Effector memory CD4-positive, alpha-beta T cell (primary cell): ENCODE measurements around the gene SLC13A5.
A peak's percentile ranks its signal among the peaks of the same experiment; 100 is the strongest.

Experiments
- DNase-seq, 3 donors: peaks; one replicate each; pipeline ENCODE4 v3.0.0-alpha.2; 2020
- H3K27ac ChIP-seq: 2 replicates; pipeline ENCODE4 v1.7.0; 2013; ENCODE audit warnings: mild to moderate bottlenecking, low read length, moderate library complexity; ENCODE audit not compliant: insufficient read depth, poor library complexity, severe bottlenecking
- H3K27me3 ChIP-seq: replicated peaks from 2 replicates; pipeline ENCODE4 v1.7.0; 2013; ENCODE audit warnings: mild to moderate bottlenecking, low read length; ENCODE audit not compliant: insufficient read depth, control insufficient read depth, poor library complexity, severe bottlenecking
- H3K36me3 ChIP-seq: 2 replicates; pipeline ENCODE4 v1.7.0; 2013; ENCODE audit warnings: mild to moderate bottlenecking, low read length, moderate library complexity; ENCODE audit not compliant: control insufficient read depth, insufficient read depth
- H3K4me1 ChIP-seq: 2 replicates; pipeline ENCODE4 v1.7.0; 2013; ENCODE audit warnings: low read length, mild to moderate bottlenecking; ENCODE audit not compliant: control insufficient read depth, insufficient read depth, poor library complexity, severe bottlenecking
- H3K4me3 ChIP-seq: 2 replicates; pipeline ENCODE4 v1.7.0; 2013; ENCODE audit warnings: low read length, low read depth, mild to moderate bottlenecking; ENCODE audit not compliant: insufficient read depth, poor library complexity, severe bottlenecking
- H3K9me3 ChIP-seq: 2 replicates; pipeline ENCODE4 v1.7.0; 2013; ENCODE audit warnings: mild to moderate bottlenecking, low read length, moderate library complexity; ENCODE audit not compliant: control insufficient read depth
- total RNA-seq, 3 donors: gene quantifications; one replicate each; lab custom pipeline; 2026; lab: John Stamatoyannopoulos, UW

The SLC13A5 gene
- 0 reads per million in 3 donors for total RNA-seq

GRCh38 chr17:6713130-6713917 lies at the start of gene SLC13A5:
Gene SLC13A5 (minus strand): TSS chr17:6713369. CDS start chr17:6713333, 36 bp downstream.
- Histone ChIP-seq H3K27ac (no peak within 1 kb of the TSS), H3K4me1 (peaks cover 5% of the 10 kb centered on the region), H3K36me3 (no peaks in the 10 kb centered on the region), H3K4me3 (no peak within 1 kb of the TSS), H3K27me3 (no peaks in the 10 kb centered on the region), H3K9me3 (no peaks in the 10 kb centered on the region)
- no peak for DNase-seq

GRCh38 chr17:6761779-6762178 lies 48.6 kb upstream of the SLC13A5 start:
- no peak overlapping the region for H3K4me3 ChIP-seq
- no peaks in the 10 kb centered on the region for H3K27me3 ChIP-seq
- H3K4me1 ChIP-seq, result no peaks in the 10 kb centered on the region
- no peaks in the 10 kb centered on the region for H3K9me3 ChIP-seq
- peaks cover 77% of the 10 kb centered on the region for H3K36me3 ChIP-seq
- DNase-seq, result no peak
- no peak overlapping the region for H3K27ac ChIP-seq

DNA sequence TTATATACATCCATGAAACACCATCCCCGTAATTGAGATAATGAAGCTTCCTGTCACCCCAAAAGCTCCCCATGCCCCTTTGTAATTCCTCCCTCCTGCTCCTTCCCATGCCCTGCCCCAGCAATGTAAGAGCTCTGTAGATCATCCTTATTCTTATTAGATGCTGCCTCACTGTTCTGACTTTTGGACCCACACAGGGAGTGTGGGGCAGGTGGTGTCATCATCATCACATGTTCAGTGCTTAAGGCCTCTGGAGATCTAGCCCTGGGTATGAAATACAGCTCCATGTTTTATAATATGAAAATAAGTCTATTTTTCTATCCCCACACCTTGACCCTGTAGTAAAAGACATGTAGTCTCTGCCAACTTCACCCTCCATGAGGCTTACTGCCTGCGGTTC lies 44.6 kb upstream of the SLC13A5 start:
- Histone ChIP-seq H3K4me1 (peaks cover 12% of the 10 kb centered on the region), H3K4me3 (no peak overlapping the region)
- no peak for DNase-seq

DNA sequence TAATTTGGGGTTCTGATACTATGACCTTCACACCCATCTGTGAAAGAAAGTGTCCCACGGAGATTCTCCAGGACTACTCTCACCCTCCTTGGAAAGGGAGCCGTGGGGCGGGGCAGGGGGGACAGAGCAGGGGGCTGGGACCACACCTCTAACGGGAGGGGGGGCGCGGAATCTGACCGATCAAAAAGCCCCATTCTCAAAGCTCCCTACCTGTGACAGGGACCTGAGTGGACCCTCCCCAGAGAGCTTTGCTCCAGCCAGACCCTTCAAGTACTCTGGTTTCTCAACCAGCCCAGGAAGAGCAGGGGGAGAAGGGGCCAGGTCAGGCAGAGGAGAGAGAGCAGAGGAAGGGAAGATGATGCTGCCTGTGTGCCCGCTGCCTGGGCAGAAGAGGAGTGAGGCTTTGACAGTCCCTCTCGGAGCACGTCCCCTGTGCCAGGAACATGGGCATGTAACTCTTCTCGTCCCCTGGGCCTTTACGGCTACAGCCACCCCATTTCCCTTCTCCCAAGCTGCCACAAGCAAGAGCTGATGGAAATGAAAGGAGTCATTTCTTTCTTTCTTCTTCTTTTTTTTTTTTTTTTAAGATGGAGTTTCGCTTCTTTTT lies 43.4 kb upstream of the SLC13A5 start:
- H3K27ac ChIP-seq, result peak overlapping the region; percentile 33
- peaks cover 12% of the 10 kb centered on the region for H3K4me1 ChIP-seq
- DNase-seq, result no peak
- H3K27me3 ChIP-seq, result no peaks in the 10 kb centered on the region
- no peaks in the 10 kb centered on the region for H3K9me3 ChIP-seq
- H3K36me3 ChIP-seq, result peaks cover 28% of the 10 kb centered on the region
- H3K4me3 ChIP-seq, result peak overlapping the region; percentile 63

More for the DNA sequence above, 44.6 kb upstream of the SLC13A5 start:
- no peaks in the 10 kb centered on the region for H3K9me3 ChIP-seq
- no peaks in the 10 kb centered on the region for H3K27me3 ChIP-seq
- no peak overlapping the region for H3K27ac ChIP-seq
- H3K36me3 ChIP-seq, result peaks cover 40% of the 10 kb centered on the region

- H3K9me3 ChIP-seq, result no peaks in the 10 kb centered on the region
- H3K4me1 ChIP-seq, result peaks cover 12% of the 10 kb centered on the region
- H3K27ac ChIP-seq, result peak within 1 kb of the TSS; percentile 33
- H3K27me3 ChIP-seq, result no peaks in the 10 kb centered on the region
- DNase-seq, result peak; percentile 7 to 21 (median 17)
- peaks cover 22% of the 10 kb centered on the region for H3K36me3 ChIP-seq
- peak within 1 kb of the TSS; percentile 63 for H3K4me3 ChIP-seq
Observed at GRCh38 chr17:6755731-6756184, 42.6 kb upstream of the SLC13A5 start, which contains the start of gene XAF1. Gene XAF1 (plus strand): TSS chr17:6756046. CDS start chr17:6756079, 33 bp downstream.

DNA sequence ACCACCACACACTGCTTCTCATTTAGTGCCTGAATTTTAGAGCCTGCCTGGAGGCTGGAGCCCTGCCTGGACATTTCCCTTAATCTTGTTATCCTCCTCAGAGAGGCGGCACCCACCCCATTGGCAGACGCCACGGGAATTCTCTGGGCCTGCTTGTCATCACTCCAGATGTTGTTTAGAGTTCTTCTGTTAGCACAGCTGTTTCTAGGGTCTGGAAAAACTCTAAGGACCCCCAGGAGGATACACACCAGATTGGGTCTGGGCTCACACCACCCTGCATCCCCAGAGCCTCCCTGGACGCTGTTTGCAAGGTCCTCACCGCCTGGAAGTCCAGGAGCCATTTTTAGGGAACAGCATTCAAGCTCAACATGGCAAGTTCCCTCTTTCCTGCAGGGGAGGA lies 42.1 kb upstream of the SLC13A5 start:
- peak overlapping the region; percentile 63 for H3K4me3 ChIP-seq
- H3K27me3 ChIP-seq, result no peaks in the 10 kb centered on the region
- H3K4me1 ChIP-seq, result peaks cover 12% of the 10 kb centered on the region
- no peaks in the 10 kb centered on the region for H3K9me3 ChIP-seq
- peaks cover 18% of the 10 kb centered on the region for H3K36me3 ChIP-seq
- H3K27ac ChIP-seq, result peak overlapping the region; percentile 33
- DNase-seq, result no peak

DNA sequence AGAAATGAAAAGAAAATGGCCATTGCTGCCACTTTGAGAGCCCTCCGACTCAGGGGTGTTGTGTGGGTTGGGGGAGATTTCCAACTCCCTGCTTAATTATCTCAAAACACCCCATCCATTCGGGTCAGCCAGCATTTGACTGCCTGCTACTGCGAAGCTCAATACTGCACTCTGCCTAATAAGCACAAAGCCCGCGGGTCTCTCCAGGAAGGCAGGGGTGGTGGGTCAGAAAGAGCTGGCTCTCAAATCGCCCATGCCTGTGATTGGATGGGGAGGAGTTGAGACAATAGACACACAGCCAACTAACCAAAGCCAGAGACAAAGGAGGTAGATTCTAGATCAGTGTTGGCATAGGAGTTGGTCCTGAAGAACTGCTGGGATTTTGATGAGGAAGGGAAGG lies 40.4 kb upstream of the SLC13A5 start:
- Histone ChIP-seq H3K36me3 (peaks cover 3% of the 10 kb centered on the region), H3K27me3 (no peaks in the 10 kb centered on the region), H3K9me3 (no peaks in the 10 kb centered on the region), H3K4me1 (peaks cover 12% of the 10 kb centered on the region), H3K4me3 (no peak overlapping the region), H3K27ac (peak overlapping the region; percentile 15)
- DNase-seq, result no peak

GRCh38 chr17:6753006-6753445 lies 39.9 kb upstream of the SLC13A5 start:
- no peaks in the 10 kb centered on the region for H3K36me3 ChIP-seq
- no peaks in the 10 kb centered on the region for H3K27me3 ChIP-seq
- peak overlapping the region; percentile 15 for H3K27ac ChIP-seq
- H3K4me1 ChIP-seq, result peaks cover 12% of the 10 kb centered on the region
- H3K9me3 ChIP-seq, result no peaks in the 10 kb centered on the region
- H3K4me3 ChIP-seq, result no peak overlapping the region
- peak in 2 of 3 donors; percentile 16 to 54 for DNase-seq

DNA sequence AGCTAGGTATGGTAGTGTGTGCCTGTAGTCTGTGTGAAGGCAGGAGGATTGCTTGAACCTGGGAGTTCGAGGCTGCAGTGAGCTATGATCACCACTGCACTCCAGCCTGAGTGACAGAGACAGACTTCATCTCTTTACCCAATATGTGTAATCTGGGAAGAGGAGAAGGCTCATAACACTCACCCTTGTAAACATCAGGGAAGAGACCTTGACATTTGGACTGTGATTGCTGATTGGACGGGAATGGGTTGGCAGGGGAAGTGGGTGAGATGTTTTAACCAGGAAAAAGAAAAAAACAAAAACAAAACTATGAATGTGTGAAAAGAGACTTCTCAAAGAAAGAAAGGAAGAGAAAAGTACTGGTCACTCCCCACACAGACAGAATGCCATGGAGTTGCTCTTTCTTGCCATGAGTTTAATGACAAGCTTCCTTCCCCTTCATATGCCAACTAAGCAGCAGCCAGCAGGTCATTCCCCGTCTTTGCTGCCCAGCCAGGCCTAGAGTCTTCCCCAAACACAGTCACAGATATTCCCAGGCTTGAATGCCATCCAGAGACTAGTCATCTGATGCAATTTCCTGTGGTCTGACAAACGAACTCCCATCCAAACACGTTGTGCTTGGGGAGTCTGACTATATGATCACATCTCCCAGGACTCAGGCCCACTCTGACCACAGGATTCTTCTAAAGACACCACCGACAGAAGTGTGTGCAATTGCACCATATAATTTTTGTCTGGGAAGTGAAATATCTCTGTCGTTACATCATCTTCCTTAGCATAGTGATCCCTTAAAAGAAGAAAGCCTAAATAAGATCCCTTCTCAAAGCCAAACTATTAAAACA lies 39.1 kb upstream of the SLC13A5 start:
- Histone ChIP-seq H3K27ac (no peak overlapping the region), H3K4me1 (peaks cover 12% of the 10 kb centered on the region)
- DNase-seq, result no peak

More for the DNA sequence above, 39.1 kb upstream of the SLC13A5 start:
- Histone ChIP-seq H3K27me3 (no peaks in the 10 kb centered on the region), H3K9me3 (no peaks in the 10 kb centered on the region), H3K36me3 (no peaks in the 10 kb centered on the region), H3K4me3 (no peak overlapping the region)
